H1 (cell line): ENCODE results near the gene ASAP3. TPM values are rescaled to one million over a fixed set of nuclear protein-coding genes. Genes with fewer than 3 reads are reported as not detected.

ENCODE experiments used
- CTCF ChIA-PET: fragments of 300-600 bp; sonication (Branson Sonifier 250); formaldehyde crosslinking; loops from one replicate; lab custom pipeline; 2021; ENCODE audit not compliant: partially characterized antibody; lab: Charles Lee
- POLR2A ChIA-PET: fragments of 300-600 bp; sonication (Branson Sonifier 250); formaldehyde crosslinking; loops from one replicate; lab custom pipeline; 2021; ENCODE audit warnings: inconsistent platforms; ENCODE audit not compliant: partially characterized antibody; lab: Charles Lee
- DNase-seq, 2 experiments: peaks; one replicate each; pipeline versions ENCODE4 v3.0.0 to v3.0.0-alpha.2; 2010 to 2022; ENCODE audit warnings: low spot score in 2 of 2, low read depth in 1 of 2, mixed read lengths in 1 of 2
- FAIRE-seq: peaks from 2 replicates; lab custom pipeline; 2011; peaks lifted over from hg19 to GRCh38; lab: Jason Lieb, UNC
- H2AFZ ChIP-seq: 2 replicates; pipeline ENCODE4 v1.8.1; 2012; ENCODE audit warnings: low read length, inconsistent platforms
- H2AK5ac ChIP-seq: 2 replicates; pipeline ENCODE4 v1.6.1; 2013; ENCODE audit warnings: low read depth, low read length
- H2BK120ac ChIP-seq: replicated peaks from 2 replicates; pipeline ENCODE3; 2013; ENCODE audit warnings: low read depth, low read length, inconsistent platforms
- H2BK12ac ChIP-seq: 2 replicates; pipeline ENCODE4 v1.6.1; 2013; ENCODE audit warnings: low read depth, low read length
- H2BK15ac ChIP-seq: 2 replicates; pipeline ENCODE4 v1.6.1; 2013; ENCODE audit warnings: low read length
- H2BK20ac ChIP-seq: 2 replicates; pipeline ENCODE4 v1.6.1; 2013; ENCODE audit warnings: low read length
- H2BK5ac ChIP-seq: 2 replicates; pipeline ENCODE4 v1.6.1; 2013; ENCODE audit warnings: low read depth, low read length
- H3K14ac ChIP-seq: 2 replicates; pipeline ENCODE4 v1.6.1; 2013; ENCODE audit warnings: inconsistent platforms; ENCODE audit not compliant: insufficient read length
- H3K18ac ChIP-seq: 2 replicates; pipeline ENCODE4 v1.6.1; 2013; ENCODE audit warnings: low read length; ENCODE audit errors: extremely low read depth
- H3K23ac ChIP-seq: 2 replicates; pipeline ENCODE4 v1.6.1; 2013; ENCODE audit warnings: inconsistent platforms; ENCODE audit not compliant: insufficient read length
- H3K23me2 ChIP-seq: 2 replicates; pipeline ENCODE4 v1.6.1; 2013; ENCODE audit warnings: low read depth, low read length
- H3K27ac ChIP-seq: 2 replicates; pipeline ENCODE4 v1.6.1; 2011; ENCODE audit warnings: low read depth, low read length, inconsistent platforms
- H3K27me3 ChIP-seq, 4 experiments: replicated peaks in 1 of 4; 1 replicate in 1 of 4; 2 replicates in 3 of 4; pipeline versions ENCODE4 v1.6.1 to v1.8.1; 2011 to 2013; ENCODE audit warnings: low read length in 3 of 4, mild to moderate bottlenecking in 3 of 4, inconsistent platforms in 2 of 4, mixed read lengths in 2 of 4, moderate library complexity in 1 of 4; ENCODE audit not compliant: control insufficient read depth in 3 of 4, insufficient read depth in 3 of 4; ENCODE audit errors: extremely low read depth in 1 of 4
- H3K36me3 ChIP-seq, 4 experiments: 2 replicates each; pipeline versions ENCODE4 v1.6.1 to v1.8.1; 2011 to 2013; ENCODE audit warnings: mild to moderate bottlenecking in 4 of 4, low read length in 3 of 4, moderate library complexity in 2 of 4, control low read depth in 1 of 4, inconsistent platforms in 1 of 4; ENCODE audit not compliant: insufficient read depth in 4 of 4, control insufficient read depth in 2 of 4
- H3K4ac ChIP-seq: replicated peaks from 2 replicates; pipeline ENCODE3; 2013; ENCODE audit warnings: low read length, low read depth, mixed read lengths, inconsistent platforms; ENCODE audit not compliant: insufficient read length
- H3K4me1 ChIP-seq, 4 experiments: replicated peaks in 1 of 4; 1 replicate in 1 of 4; 2 replicates in 3 of 4; pipeline versions ENCODE4 v1.6.1 to v1.8.1; 2011 to 2013; ENCODE audit warnings: low read length in 3 of 4, inconsistent platforms in 2 of 4, mixed read lengths in 1 of 4; ENCODE audit not compliant: insufficient read depth in 4 of 4, control insufficient read depth in 3 of 4
- H3K4me2 ChIP-seq, 2 experiments: 2 replicates each; pipeline versions ENCODE4 v1.6.1 to v1.8.1; 2011 to 2013; ENCODE audit warnings: low read depth in 2 of 2, low read length in 2 of 2, control low read depth in 1 of 2, inconsistent platforms in 1 of 2, mild to moderate bottlenecking in 1 of 2; ENCODE audit not compliant: insufficient read depth in 1 of 2
- H3K4me3 ChIP-seq, 4 experiments: fragments of 200-600, 300-600 bp in 1 of 4; sonication (generic), shearing (Covaris generic), sonication (Bioruptor Twin) in 1 of 4; 2 replicates each; pipeline versions ENCODE4 v1.5.1 to v1.8.1; 2011 to 2016; ENCODE audit warnings: low read length in 4 of 4, low read depth in 3 of 4, control low read depth in 2 of 4, inconsistent platforms in 2 of 4, mild to moderate bottlenecking in 2 of 4, mixed read lengths in 1 of 4, moderate library complexity in 1 of 4; ENCODE audit not compliant: insufficient read depth in 2 of 4; ENCODE audit errors: extremely low read depth in 1 of 4
- H3K56ac ChIP-seq: replicated peaks from 2 replicates; pipeline ENCODE3; 2013; ENCODE audit warnings: low read depth, mild to moderate bottlenecking, mixed read lengths, low read length, inconsistent platforms; ENCODE audit not compliant: insufficient read length
- H3K79me1 ChIP-seq: 2 replicates; pipeline ENCODE4 v1.6.1; 2013; ENCODE audit warnings: low read depth, low read length, control low read depth
- H3K79me2 ChIP-seq, 2 experiments: 2 replicates each; pipeline versions ENCODE4 v1.6.1 to v1.8.1; 2012 to 2013; ENCODE audit warnings: low read length in 2 of 2, mild to moderate bottlenecking in 2 of 2, inconsistent platforms in 1 of 2; ENCODE audit not compliant: insufficient read depth in 2 of 2, control insufficient read depth in 1 of 2
- H3K9ac ChIP-seq, 4 experiments: replicated peaks in 1 of 4; 1 replicate in 1 of 4; 2 replicates in 3 of 4; pipeline versions ENCODE4 v1.6.1 to v1.8.1; 2011 to 2013; ENCODE audit warnings: low read depth in 3 of 4, low read length in 3 of 4, control low read depth in 2 of 4, mild to moderate bottlenecking in 2 of 4, moderate library complexity in 2 of 4, inconsistent platforms in 1 of 4; ENCODE audit errors: extremely low read depth in 1 of 4
- H3K9me3 ChIP-seq, 2 experiments: 2 replicates each; pipeline versions ENCODE4 v1.6.1 to v1.8.1; 2012 to 2013; ENCODE audit warnings: mild to moderate bottlenecking in 2 of 2, moderate library complexity in 2 of 2, control low read depth in 1 of 2, inconsistent platforms in 1 of 2, low read depth in 1 of 2, low read length in 1 of 2, mixed read lengths in 1 of 2; ENCODE audit not compliant: insufficient read depth in 2 of 2
- H4K20me1 ChIP-seq, 2 experiments: replicated peaks in 1 of 2; 2 replicates each; pipeline versions ENCODE3 to v1.8.1; 2011 to 2013; ENCODE audit warnings: inconsistent platforms in 2 of 2, low read length in 2 of 2, mild to moderate bottlenecking in 1 of 2; ENCODE audit not compliant: insufficient read depth in 2 of 2, control insufficient read depth in 1 of 2
- H4K5ac ChIP-seq: 2 replicates; pipeline ENCODE4 v1.6.1; 2013; ENCODE audit warnings: low read length, low read depth, mixed read lengths, inconsistent platforms; ENCODE audit not compliant: insufficient read length
- H4K8ac ChIP-seq: 2 replicates; pipeline ENCODE4 v1.8.0; 2013; ENCODE audit warnings: mild to moderate bottlenecking, moderate library complexity, low read length, inconsistent platforms; ENCODE audit not compliant: insufficient read depth; ENCODE audit errors: extremely low read depth
- H4K91ac ChIP-seq: replicated peaks from 2 replicates; pipeline ENCODE3; 2013; ENCODE audit warnings: low read length, mixed read lengths, inconsistent platforms; ENCODE audit not compliant: insufficient read length
- CBX8 ChIP-seq: fragments of 300-800, 300-1000 bp; sonication (generic); IDR thresholded peaks from 2 replicates; pipeline ENCODE4 v1.7.1; 2016; ENCODE audit warnings: low read depth, low read length, borderline replicate concordance
- CHD1 ChIP-seq: IDR thresholded peaks from 2 replicates; pipeline ENCODE4 v1.6.1; 2012; ENCODE audit warnings: low read depth, low read length, improper control_type of control experiment
- HDAC6 ChIP-seq: IDR thresholded peaks from one replicate; pipeline ENCODE4 v1.7.1; 2012; ENCODE audit warnings: low read depth, mild to moderate bottlenecking, inconsistent platforms, low read length, moderate library complexity
- MAFK ChIP-seq: IDR thresholded peaks from 2 replicates; pipeline ENCODE4 v1.6.1; 2012; ENCODE audit warnings: low read depth, mild to moderate bottlenecking, improper control_type of control experiment, low read length
- NRF1 ChIP-seq: IDR thresholded peaks from 2 replicates; pipeline ENCODE4 v1.6.1; 2011; ENCODE audit warnings: mild to moderate bottlenecking, low read depth, low read length, improper control_type of control experiment
- POLR2A ChIP-seq, 2 experiments: IDR thresholded peaks; 1 replicate in 1 of 2; 2 replicates in 1 of 2; pipeline ENCODE4 v1.6.1; 2011; ENCODE audit warnings: low read depth in 2 of 2, low read length in 2 of 2, mild to moderate bottlenecking in 2 of 2; ENCODE audit errors: control extremely low read depth in 1 of 2
- SIN3A ChIP-seq, 2 experiments: IDR thresholded peaks in 1 of 2; conservative IDR thresholded peaks in 1 of 2; 2 replicates each; pipeline ENCODE4 v1.6.1; 2011 to 2012; ENCODE audit warnings: low read length in 2 of 2, improper control_type of control experiment in 1 of 2, low read depth in 1 of 2, mild to moderate bottlenecking in 1 of 2
- SP4 ChIP-seq: IDR thresholded peaks from 2 replicates; pipeline ENCODE4 v1.6.1; 2012; ENCODE audit warnings: low read length, inconsistent platforms
- TAF1 ChIP-seq: IDR thresholded peaks from 2 replicates; pipeline ENCODE4 v1.6.1; 2011; ENCODE audit warnings: mild to moderate bottlenecking, low read depth, low read length
- ZNF274 ChIP-seq: IDR thresholded peaks from 2 replicates; pipeline ENCODE4 v1.7.0; 2012; ENCODE audit warnings: low read length, borderline replicate concordance; ENCODE audit errors: extremely low read depth
- WGBS, 2 experiments: shearing (Covaris generic) in 1 of 2; methylation state at CpG; one replicate each; pipeline versions ENCODE4 v1.1.6 to v1.1.7; 2013 to 2015; ENCODE audit warnings: low lambda C conversion rate in 2 of 2, mixed read lengths in 2 of 2, inconsistent platforms in 1 of 2, low coverage in 1 of 2, missing lambda C conversion rate in 1 of 2; ENCODE audit not compliant: insufficient replicate concordance in 2 of 2, insufficient coverage in 1 of 2, insufficient read length in 1 of 2; ENCODE audit errors: extremely low coverage in 1 of 2, missing lambda C conversion rate in 1 of 2; 5-methylcytosine and 5-hydroxymethylcytosine counted together
- polyA plus RNA-seq, 7 experiments: library from polyadenylated mRNA; depleted of rRNA in 3 of 7; stranded (reverse) in 5 of 7; unstranded in 2 of 7; fragments of >200 nt in 5 of 7; fragments of 200-250 nt in 2 of 7; gene quantifications; 1 replicate in 5 of 7; 2 replicates in 1 of 7; 4 replicates in 1 of 7; pipeline versions ENCODE4 v1.2.1 to v1.2.3, GENCODE V29; 2011 to 2013; ENCODE audit warnings: missing spikeins in 2 of 7, mixed read lengths in 2 of 7
- total RNA-seq: library from RNA; stranded (reverse); fragmentation: NEBNext Ultra II Directional; extraction: Animal tissue kit (Norgen Biotek cat#: 25700); gene quantifications from 2 replicates; pipeline ENCODE4 v1.2.1, GENCODE V29; 2021
- TF ChIP-seq, protein P1 (sequence below): IDR thresholded peaks from 2 replicates; pipeline ENCODE4 v1.6.1; 2011; ENCODE audit warnings: low read depth, mild to moderate bottlenecking, low read length; ENCODE audit not compliant: insufficient read depth

ASAP3 gene
- total and polyA plus RNA-seq, 2 of the 8 experiments (the other 6 are each of a cell fraction or from before 2014, with no cell fraction given), result 53.1 to 58.0 TPM

DNA sequence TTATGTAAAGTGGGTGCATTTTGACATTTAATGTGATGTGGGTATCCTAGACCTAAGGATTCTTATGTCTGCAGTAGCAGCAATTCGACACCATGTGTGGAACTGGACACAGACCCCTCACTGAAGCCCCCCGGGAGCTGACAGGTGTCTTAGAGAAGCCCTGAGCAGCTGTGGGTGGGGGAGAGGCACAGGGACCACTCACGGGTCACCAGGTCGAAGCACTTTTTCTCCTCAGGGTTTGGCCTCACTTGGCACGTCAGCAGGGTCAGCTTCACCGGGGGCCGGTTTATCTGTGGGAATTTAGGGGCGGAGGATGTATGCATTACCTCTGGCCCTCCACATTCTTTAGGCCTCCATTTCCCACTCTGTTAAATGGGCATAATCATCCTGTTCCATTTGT, 45.4 kb downstream of the ASAP3 start:
- Histone ChIP-seq H3K18ac (no peak overlapping the region), H3K79me1 (no peaks in the 10 kb centered on the region), H3K4me3 (no peak overlapping the region), H3K4ac (no peak overlapping the region), H3K79me2 (no peaks in the 10 kb centered on the region), H3K23ac (no peak overlapping the region), H4K8ac (no peak overlapping the region; the same call in 1 of the 2 replicates), H2BK5ac (no peak overlapping the region), H3K27ac (no peak overlapping the region), H2AK5ac (no peak overlapping the region), H3K4me1 (peaks cover 0 to 8% (median 4%) of the 10 kb centered on the region in 4 experiments; a peak in 5 of 7 replicates), H2BK15ac (no peak overlapping the region), H2BK20ac (no peak overlapping the region), H3K23me2 (no peaks in the 10 kb centered on the region), H3K14ac (no peak overlapping the region), H4K20me1 (peaks cover 2 to 5% of the 10 kb centered on the region in 2 experiments), H3K27me3 (no peaks in the 10 kb centered on the region), H4K91ac (no peak overlapping the region), H3K56ac (no peak overlapping the region), H2BK12ac (no peak overlapping the region), H2AFZ (no peak overlapping the region), H3K9ac (no peak overlapping the region), H3K36me3 (peaks cover 4 to 22% (median 15%) of the 10 kb centered on the region in 4 experiments; a peak in 5 of 8 replicates), H3K4me2 (no peak overlapping the region), H4K5ac (no peak overlapping the region), H3K9me3 (no peaks in the 10 kb centered on the region), H2BK120ac (no peak overlapping the region)
- ChIA-PET POLR2A (no interaction called here), CTCF (no interaction called here)
- DNase-seq, result no peak
- no peak for FAIRE-seq
- TF ChIP-seq ZNF274 (no peak), CHD1 (no peak), NRF1 (no peak), POLR2A (IDR thresholded peaks at IDR 0.05; ENCODE audit: control extremely low read depth in 1 of 2, low read depth in 2 of 2, low read length in 2 of 2) (no peak), TAF1 (no peak), MAFK (no peak), SIN3A (conservative IDR thresholded peaks at IDR 0.05 in 1 of 2, IDR thresholded peaks at IDR 0.05 in 1 of 2; ENCODE audit: low read depth in 1 of 2, low read length in 2 of 2) (no peak), CBX8 (no peak), SP4 (no peak), HDAC6 (no peak)
- TF ChIP-seq, protein P1, sequence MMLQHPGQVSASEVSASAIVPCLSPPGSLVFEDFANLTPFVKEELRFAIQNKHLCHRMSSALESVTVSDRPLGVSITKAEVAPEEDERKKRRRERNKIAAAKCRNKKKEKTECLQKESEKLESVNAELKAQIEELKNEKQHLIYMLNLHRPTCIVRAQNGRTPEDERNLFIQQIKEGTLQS, result no peak
- 94% methylated on average over 8 of the region's 8 CpGs; no CpG with 5 or more reads in 1 of the 2 experiments for WGBS, 2 experiments
